ENCODE results near the gene DYNLRB2.

DYNLRB2 gene

DNA sequence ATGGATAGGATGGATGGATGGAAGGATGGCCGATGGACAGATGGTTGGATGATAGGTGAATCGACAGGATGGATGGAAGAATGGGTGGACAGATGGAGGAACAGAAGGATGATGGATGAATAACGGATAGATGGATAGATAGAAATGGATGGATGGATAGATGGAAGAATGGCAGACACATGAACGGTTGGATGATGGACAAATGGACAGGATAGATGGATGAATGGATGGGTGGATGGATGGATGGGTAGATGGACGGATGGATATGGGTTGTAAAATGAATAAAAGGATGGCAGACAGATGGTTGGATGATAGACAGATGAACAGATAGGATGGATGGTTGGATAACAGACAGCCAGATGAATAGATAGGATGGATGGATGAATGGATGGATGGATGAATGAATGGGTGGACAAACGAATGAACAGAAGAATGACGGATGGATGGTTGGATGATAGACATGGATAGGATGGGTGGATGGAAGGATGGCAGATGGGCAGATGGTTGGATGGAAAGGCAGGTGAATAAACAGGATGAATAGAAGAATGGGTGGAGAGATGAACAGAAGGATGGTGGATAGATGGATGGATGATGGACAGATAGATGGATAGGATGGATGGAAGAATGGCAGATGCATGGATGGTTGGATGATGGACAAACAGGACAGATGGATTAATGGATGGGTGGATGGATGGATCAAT, 55.9 kb downstream of the DYNLRB2 start:
- H3K4me3 ChIP-seq (ENCODE audit: low read depth in 1 of 2, low read length in 1 of 2): no peak overlapping the region
- H3K9me3 ChIP-seq: no peaks in the 10 kb centered on the region
- no peaks in the 10 kb centered on the region for H3K36me3 ChIP-seq
- H3K4me1 ChIP-seq (ENCODE audit: control insufficient read depth in 1 of 2, insufficient read depth in 1 of 2, low read depth in 1 of 2, low read length in 1 of 2): no peaks in the 10 kb centered on the region
- no peak overlapping the region for H3K27ac ChIP-seq
- no peaks in the 10 kb centered on the region for H3K27me3 ChIP-seq
- TF ChIP-seq CTCF (IDR thresholded peaks at IDR 0.05): no peak

- peaks cover 10% of the 10 kb centered on the region for H3K36me3 ChIP-seq
- H3K4me3 ChIP-seq (ENCODE audit: low read depth in 1 of 2, low read length in 1 of 2): no peak overlapping the region
- no peak overlapping the region for H3K27ac ChIP-seq
- H3K27me3 ChIP-seq: no peaks in the 10 kb centered on the region
- H3K9me3 ChIP-seq: no peaks in the 10 kb centered on the region
- no peaks in the 10 kb centered on the region for H3K4me1 ChIP-seq (ENCODE audit: control insufficient read depth in 1 of 2, insufficient read depth in 1 of 2, low read depth in 1 of 2, low read length in 1 of 2)
- no peak for TF ChIP-seq CTCF (IDR thresholded peaks at IDR 0.05)
Measured at GRCh38 chr16:80599466-80599865, 58.7 kb downstream of the DYNLRB2 start.

All from neutrophil (primary cell).